HepG2 (cell line): ENCODE results near the gene TIGAR. TPM values are rescaled to one million over a fixed set of nuclear protein-coding genes. Genes with fewer than 3 reads are reported as not detected.

Experiments used
- ATAC-seq: fragments of 200-7000 bp; cut with Tn5 transposase; 3 replicates; pipeline ENCODE4 v1.9.1; 2020; ENCODE audit warnings: mild to moderate bottlenecking, moderate library complexity
- BruUV-seq: library from RNA; stranded (reverse); fragments of 400-500 nt; replicated peaks from 2 replicates; lab custom pipeline; 2021; lab: Mats Ljungman, UMichigan
- CTCF ChIA-PET: fragments of 300-600 bp; formaldehyde crosslinking; extraction: SDS; loops from one replicate; lab custom pipeline; 2021; ENCODE audit warnings: low total read pairs, inconsistent platforms, low intra/inter-chr PET ratio; lab: Yijun Ruan, JAX
- POLR2A ChIA-PET: fragments of 350-600 bp; sonication (Branson Sonifier 250); formaldehyde crosslinking; loops from one replicate; lab custom pipeline; 2020; ENCODE audit warnings: antibody characterized with exemption, inconsistent platforms; lab: Yijun Ruan, JAX
- DNase-seq: peaks from one replicate; pipeline ENCODE4 v3.0.0-alpha.2; 2015; ENCODE audit warnings: low spot score
- FAIRE-seq: peaks from 3 replicates; lab custom pipeline; 2011; peaks lifted over from hg19 to GRCh38; lab: Jason Lieb, UNC
- H2AFZ ChIP-seq: one replicate; pipeline ENCODE4 v1.6.1; 2011; ENCODE audit warnings: low read length, inconsistent platforms
- H3K27ac ChIP-seq: fragments of 300-600 bp; 3 replicates; pipeline ENCODE4 v1.8.0; 2011; ENCODE audit warnings: mixed run types, mild to moderate bottlenecking, mixed read lengths, low read length, inconsistent platforms; ENCODE audit not compliant: insufficient read depth; ENCODE audit errors: extremely low read length
- H3K27me3 ChIP-seq, 2 experiments: fragments of 200-600 bp in 1 of 2; 2 replicates in 1 of 2; 3 replicates in 1 of 2; pipeline versions ENCODE4 v1.6.0 to v1.8.0; 2011; ENCODE audit warnings: low read length in 2 of 2, mild to moderate bottlenecking in 2 of 2, moderate library complexity in 2 of 2, inconsistent platforms in 1 of 2; ENCODE audit not compliant: insufficient read depth in 2 of 2, control insufficient read depth in 1 of 2
- H3K36me3 ChIP-seq, 2 experiments: fragments of 200-600 bp in 1 of 2; replicated peaks in 1 of 2; 2 replicates in 1 of 2; 3 replicates in 1 of 2; pipeline versions ENCODE4 v1.5.1 to v1.8.0; 2011; ENCODE audit warnings: low read length in 2 of 2, inconsistent platforms in 1 of 2; ENCODE audit not compliant: insufficient read depth in 2 of 2, control insufficient read depth in 1 of 2
- H3K4me1 ChIP-seq: 2 replicates; pipeline ENCODE4 v1.5.1; 2012; ENCODE audit warnings: low read length, inconsistent platforms; ENCODE audit not compliant: insufficient read depth
- H3K4me2 ChIP-seq: 2 replicates; pipeline ENCODE4 v1.6.0; 2011; ENCODE audit warnings: low read depth, low read length, inconsistent platforms
- H3K4me3 ChIP-seq, 3 experiments: fragments of 200-600 bp in 1 of 3; sonication (generic), shearing (Covaris generic) in 1 of 3; replicated peaks in 1 of 3; 2 replicates each; pipeline ENCODE4 v1.5.1; 2011 to 2016; ENCODE audit warnings: low read length in 3 of 3, inconsistent platforms in 2 of 3, low read depth in 2 of 3, mild to moderate bottlenecking in 2 of 3, control low read depth in 1 of 3, mixed read lengths in 1 of 3; ENCODE audit not compliant: insufficient read depth in 1 of 3
- H3K79me2 ChIP-seq: one replicate; pipeline ENCODE4 v1.6.1; 2011; ENCODE audit warnings: low read length, inconsistent platforms; ENCODE audit not compliant: insufficient read depth
- H3K9ac ChIP-seq: 2 replicates; pipeline ENCODE4 v1.6.0; 2011; ENCODE audit warnings: mild to moderate bottlenecking, low read depth, low read length, inconsistent platforms; ENCODE audit not compliant: insufficient read depth
- H3K9me3 ChIP-seq: 2 replicates; pipeline ENCODE4 v1.5.1; 2012; ENCODE audit warnings: mild to moderate bottlenecking, low read length
- H4K20me1 ChIP-seq: 2 replicates; pipeline ENCODE4 v1.6.0; 2011; ENCODE audit warnings: inconsistent platforms, mild to moderate bottlenecking, low read length, moderate library complexity; ENCODE audit not compliant: insufficient read depth
- ATF7 ChIP-seq, 2 experiments: fragments of 450-650 bp in 1 of 2; sonication (generic) in 1 of 2; formaldehyde crosslinking in 1 of 2; IDR thresholded peaks; 2 replicates each; pipeline versions ENCODE4 v1.4.0 to v1.6.1; 2016 to 2020; ENCODE audit warnings: antibody characterized with exemption in 1 of 2, mild to moderate bottlenecking in 1 of 2, missing genetic modification reagents in 1 of 2
- RNF2 ChIP-seq: fragments of 450-650 bp; conservative IDR thresholded peaks from 2 replicates; pipeline ENCODE4 v1.6.1; 2016; ENCODE audit warnings: low read depth
- TRIM24 ChIP-seq: sonication (generic); formaldehyde crosslinking; IDR thresholded peaks from 2 replicates; pipeline ENCODE4 v1.8.0; 2022; ENCODE audit warnings: mild to moderate bottlenecking, missing genetic modification reagents
- WGBS: methylation state at CpG from one replicate; pipeline ENCODE4 v1.1.6; 2017; ENCODE audit warnings: low lambda C conversion rate; 5-methylcytosine and 5-hydroxymethylcytosine counted together
- in situ Hi-C: cut with HindIII; loops from 2 replicates; pipeline ENCODE4 v1.10.0; 2017; ENCODE audit warnings: low pct_unique_long_range_greater_than_20kb; ENCODE audit not compliant: extremely low pct_ligation_motif_present
- intact Hi-C: fragments of 100-400 bp; cut with micrococcal nuclease; formaldehyde crosslinking; loops from one replicate; pipeline ENCODE4 v1.10.0; 2022; ENCODE audit not compliant: unreplicated experiment
- polyA plus RNA-seq, 8 experiments: library from polyadenylated mRNA; depleted of rRNA in 3 of 8; stranded (reverse) in 7 of 8; unstranded in 1 of 8; fragments of >200 nt; fragmentation: Illumina TruSeq in 4 of 8; extraction: Trizol in 4 of 8; gene quantifications; 2 replicates each; pipeline versions ENCODE4 v1.2.1 to v1.2.3, GENCODE V29; 2011 to 2016; ENCODE audit warnings: low read depth in 4 of 8, missing spikeins in 1 of 8, mixed read lengths in 1 of 8; ENCODE audit not compliant: insufficient read depth in 1 of 8
- total RNA-seq, 5 experiments: library from RNA; depleted of rRNA; stranded (reverse); fragments of >200 nt; fragmentation: Illumina TruSeq; extraction: Trizol; gene quantifications; 2 replicates each; pipeline ENCODE4 v1.2.3, GENCODE V29; 2016; ENCODE audit warnings: low read depth in 1 of 5
- TF ChIP-seq, protein P1 (sequence below): sonication (generic); formaldehyde crosslinking; IDR thresholded peaks from 2 replicates; pipeline ENCODE4 v1.5.0; 2020; ENCODE audit warnings: mild to moderate bottlenecking, missing genetic modification reagents, moderate library complexity
- TF ChIP-seq, protein P2 (sequence below), 2 experiments: sonication (generic) in 1 of 2; formaldehyde crosslinking in 1 of 2; IDR thresholded peaks; 2 replicates each; pipeline versions ENCODE4 v1.4.0 to v1.6.1; 2018 to 2020; ENCODE audit warnings: missing genetic modification reagents in 2 of 2, borderline replicate concordance in 1 of 2, low read depth in 1 of 2, mild to moderate bottlenecking in 1 of 2, missing biosample characterization in 1 of 2

TIGAR gene
- total and polyA plus RNA-seq, 2 of the 13 experiments (the other 11 are each of a cell fraction or from before 2014, with no cell fraction given): 2.6 to 21.8 TPM

DNA sequence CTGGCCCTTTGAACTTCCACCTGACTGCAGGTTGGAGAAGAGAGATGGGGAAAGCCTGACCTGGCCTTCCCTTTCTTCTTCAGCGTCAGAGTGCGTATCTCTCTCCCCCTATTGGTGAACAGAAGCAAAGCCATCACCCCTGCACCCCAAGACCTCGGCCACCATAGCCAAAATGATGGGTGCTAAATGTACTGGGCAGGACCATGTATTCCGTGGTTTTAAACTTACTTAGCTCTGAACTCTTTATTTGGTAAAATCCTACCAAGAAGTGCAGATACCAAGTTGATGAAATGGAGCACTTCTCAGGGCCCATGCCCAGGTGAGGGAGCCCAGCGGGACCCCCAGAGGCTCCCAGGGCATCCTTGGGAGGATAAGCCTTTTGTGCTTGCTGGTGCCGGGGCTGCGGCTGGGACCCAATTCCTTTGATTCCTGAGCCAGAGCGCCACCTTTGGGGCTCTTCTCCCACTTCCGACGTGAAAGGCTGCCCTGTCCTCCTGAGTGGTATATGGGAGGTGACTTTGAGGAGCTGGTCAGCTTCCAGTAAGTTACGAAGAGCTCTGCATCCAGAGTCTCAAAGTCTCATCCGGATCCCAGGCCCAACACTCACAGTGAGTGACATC, 38.0 kb upstream of the TIGAR start:
- ChIA-PET CTCF (no interaction called here), POLR2A (no interaction called here)
- no peak overlapping the region for H3K4me2 ChIP-seq
- H3K27me3 ChIP-seq: peaks cover 6 to 53% of the 10 kb centered on the region in 2 experiments; a peak in 4 of 5 replicates
- H3K9me3 ChIP-seq: no peaks in the 10 kb centered on the region
- no peak for ATAC-seq
- H3K36me3 ChIP-seq: no peaks in the 10 kb centered on the region
- intact Hi-C loops: no loop called here
- no TSS peak for BruUV-seq
- H2AFZ ChIP-seq: no peak overlapping the region
- TF ChIP-seq RNF2: no peak
- TF ChIP-seq, protein P1, sequence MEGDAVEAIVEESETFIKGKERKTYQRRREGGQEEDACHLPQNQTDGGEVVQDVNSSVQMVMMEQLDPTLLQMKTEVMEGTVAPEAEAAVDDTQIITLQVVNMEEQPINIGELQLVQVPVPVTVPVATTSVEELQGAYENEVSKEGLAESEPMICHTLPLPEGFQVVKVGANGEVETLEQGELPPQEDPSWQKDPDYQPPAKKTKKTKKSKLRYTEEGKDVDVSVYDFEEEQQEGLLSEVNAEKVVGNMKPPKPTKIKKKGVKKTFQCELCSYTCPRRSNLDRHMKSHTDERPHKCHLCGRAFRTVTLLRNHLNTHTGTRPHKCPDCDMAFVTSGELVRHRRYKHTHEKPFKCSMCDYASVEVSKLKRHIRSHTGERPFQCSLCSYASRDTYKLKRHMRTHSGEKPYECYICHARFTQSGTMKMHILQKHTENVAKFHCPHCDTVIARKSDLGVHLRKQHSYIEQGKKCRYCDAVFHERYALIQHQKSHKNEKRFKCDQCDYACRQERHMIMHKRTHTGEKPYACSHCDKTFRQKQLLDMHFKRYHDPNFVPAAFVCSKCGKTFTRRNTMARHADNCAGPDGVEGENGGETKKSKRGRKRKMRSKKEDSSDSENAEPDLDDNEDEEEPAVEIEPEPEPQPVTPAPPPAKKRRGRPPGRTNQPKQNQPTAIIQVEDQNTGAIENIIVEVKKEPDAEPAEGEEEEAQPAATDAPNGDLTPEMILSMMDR (CRISPR knock-in tag): 0 out of 2 replicates have a peak, but pooled peaks have one; percentile 1
- TF ChIP-seq, all 625 proteins: peak for 1
- Histone ChIP-seq H3K9ac (no peak overlapping the region), H4K20me1 (no peaks in the 10 kb centered on the region), H3K79me2 (no peaks in the 10 kb centered on the region), H3K4me3 (no peak overlapping the region), H3K27ac (no peak overlapping the region), H3K4me1 (peaks cover 8% of the 10 kb centered on the region; the same call in 1 of the 2 replicates)
- DNase-seq (no peak), FAIRE-seq (no peak)
- in situ Hi-C loops: no loop called here
- 49% methylated on average over 7 of the region's 12 CpGs for WGBS

DNA sequence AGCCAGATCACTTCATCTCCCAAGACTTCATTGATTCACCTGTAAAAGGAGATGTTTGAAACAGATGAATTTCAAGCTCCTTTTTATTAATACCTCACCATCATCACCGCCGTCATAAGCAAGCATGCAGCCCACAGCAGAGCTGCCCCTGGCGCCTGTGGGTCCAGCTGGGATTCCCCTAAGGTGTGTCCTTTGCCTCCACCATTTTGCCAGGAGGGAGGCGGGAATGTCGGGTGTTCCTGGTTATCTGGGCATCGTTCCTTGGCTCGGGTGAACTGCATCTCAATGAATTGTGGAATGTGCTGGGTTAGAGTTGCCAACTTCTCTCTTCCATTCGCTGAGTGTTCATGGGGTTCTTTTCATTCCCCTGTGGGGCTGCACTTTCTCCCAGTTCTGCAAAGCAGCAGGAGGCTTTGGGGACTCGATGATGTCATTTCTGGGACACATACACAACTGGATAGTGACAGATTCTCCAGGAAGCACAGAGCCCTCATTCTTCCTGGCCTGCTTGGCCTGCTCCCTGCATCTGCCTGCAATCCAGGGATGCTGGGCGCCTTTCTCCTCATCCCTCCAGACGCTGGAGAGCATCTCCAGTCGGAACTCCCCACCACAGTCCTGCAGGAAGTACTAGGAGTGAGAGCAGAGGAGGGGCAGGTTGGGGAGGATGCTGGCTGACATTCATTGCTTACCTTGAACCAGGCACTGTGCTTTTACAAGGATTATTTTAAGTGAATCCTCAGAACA, 37.3 kb upstream of the TIGAR start:
- no peaks in the 10 kb centered on the region for H4K20me1 ChIP-seq
- BruUV-seq: no TSS peak
- no peak overlapping the region for H3K27ac ChIP-seq
- WGBS: 23% methylated on average over 7 of the region's 12 CpGs
- no peak for DNase-seq
- TF ChIP-seq, protein P2, sequence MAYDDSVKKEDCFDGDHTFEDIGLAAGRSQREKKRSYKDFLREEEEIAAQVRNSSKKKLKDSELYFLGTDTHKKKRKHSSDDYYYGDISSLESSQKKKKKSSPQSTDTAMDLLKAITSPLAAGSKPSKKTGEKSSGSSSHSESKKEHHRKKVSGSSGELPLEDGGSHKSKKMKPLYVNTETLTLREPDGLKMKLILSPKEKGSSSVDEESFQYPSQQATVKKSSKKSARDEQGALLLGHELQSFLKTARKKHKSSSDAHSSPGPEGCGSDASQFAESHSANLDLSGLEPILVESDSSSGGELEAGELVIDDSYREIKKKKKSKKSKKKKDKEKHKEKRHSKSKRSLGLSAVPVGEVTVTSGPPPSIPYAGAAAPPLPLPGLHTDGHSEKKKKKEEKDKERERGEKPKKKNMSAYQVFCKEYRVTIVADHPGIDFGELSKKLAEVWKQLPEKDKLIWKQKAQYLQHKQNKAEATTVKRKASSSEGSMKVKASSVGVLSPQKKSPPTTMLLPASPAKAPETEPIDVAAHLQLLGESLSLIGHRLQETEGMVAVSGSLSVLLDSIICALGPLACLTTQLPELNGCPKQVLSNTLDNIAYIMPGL (CRISPR knock-in tag; IDR thresholded peaks at IDR 0.05; ENCODE audit: borderline replicate concordance in 1 of 2, low read depth in 1 of 2): no peak
- peak; percentile 61 for TF ChIP-seq ATF7 (IDR thresholded peaks at IDR 0.05)
- TF ChIP-seq ATF7 (CRISPR knock-in tag; IDR thresholded peaks at IDR 0.05): no peak
- TF ChIP-seq TRIM24: no peak
- TF ChIP-seq, all 625 proteins: peak for 1
- no peak overlapping the region for H2AFZ ChIP-seq
- in situ Hi-C loops (no loop called here), intact Hi-C loops (no loop called here)
- ChIA-PET CTCF (no interaction called here), POLR2A (no interaction called here)
- no peaks in the 10 kb centered on the region for H3K79me2 ChIP-seq
- ATAC-seq (no peak), FAIRE-seq (no peak)
- no peak overlapping the region for H3K4me3 ChIP-seq
- no peak overlapping the region for H3K9ac ChIP-seq
- no peaks in the 10 kb centered on the region for H3K9me3 ChIP-seq
- H3K27me3 ChIP-seq: peaks cover 6 to 55% of the 10 kb centered on the region in 2 experiments; a peak in 4 of 5 replicates
- H3K4me1 ChIP-seq: peaks cover 8% of the 10 kb centered on the region; the same call in 1 of the 2 replicates
- H3K4me2 ChIP-seq: no peak overlapping the region
- no peaks in the 10 kb centered on the region for H3K36me3 ChIP-seq
